Measurements from ENCODE around the gene NRDC.

GRCh38 chr1:51784997-51785421 lies 93.5 kb downstream of the NRDC start:
- TF ChIP-seq POU5F1 (IDR thresholded peaks at IDR 0.05; ENCODE audit: borderline replicate concordance, low read depth, low read length, partially characterized antibody), result no peak
- no peak for TF ChIP-seq ZNF282 (CRISPR knock-in tag; IDR thresholded peaks at IDR 0.05)
- no peak for TF ChIP-seq ADNP (tag; IDR thresholded peaks at IDR 0.05)
- TF ChIP-seq TCFL5 (CRISPR knock-in tag; conservative IDR thresholded peaks at IDR 0.05), result no peak
- TF ChIP-seq ZNF778 (CRISPR knock-in tag; IDR thresholded peaks at IDR 0.05), result no peak
